ENCODE results near the gene USB1. TPM values are rescaled to one million over a fixed set of nuclear protein-coding genes. Genes with fewer than 3 reads are reported as not detected.

USB1 gene
- total and polyA plus RNA-seq, 11 donors, result 20.3 to 61.9 (median 34.4) TPM

DNA sequence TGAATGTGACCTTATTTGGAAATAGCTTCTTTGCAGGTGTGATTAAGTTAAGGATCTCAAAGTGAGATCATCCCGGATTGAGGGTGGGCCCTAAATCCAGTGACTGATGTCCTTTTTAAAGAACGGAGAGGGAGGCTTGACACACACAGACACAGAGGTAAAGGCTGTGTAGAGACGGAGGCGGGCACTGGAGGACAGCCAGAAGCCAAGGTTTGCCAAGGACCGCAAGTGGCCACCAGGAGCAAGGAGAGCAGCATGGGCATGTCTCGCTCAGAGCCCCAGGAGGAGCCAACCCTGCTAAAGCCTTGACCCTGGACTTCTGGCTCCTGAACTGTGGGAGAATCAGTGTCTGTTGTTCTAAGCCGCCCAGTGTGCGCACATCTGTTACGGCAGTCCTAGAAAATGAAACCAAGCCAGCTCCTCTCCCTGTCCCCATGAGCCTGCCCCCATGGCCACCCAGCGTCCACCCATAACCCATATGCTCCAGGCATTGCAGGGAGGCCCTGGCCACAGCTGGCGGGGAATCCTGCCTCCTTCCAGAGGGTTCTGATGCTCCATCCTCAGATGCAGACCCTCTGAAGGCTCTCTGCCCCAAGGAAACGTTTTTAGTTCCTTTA lies 45.5 kb upstream of the USB1 start:
- Histone ChIP-seq H3K4me3 (no peak overlapping the region), H3K9me3 (no peaks in the 10 kb centered on the region), H3K36me3 (no peaks in the 10 kb centered on the region), H3K4me1 (no peaks in the 10 kb centered on the region), H3K27ac (no peak overlapping the region), H3K27me3 (no peaks in the 10 kb centered on the region)
- ATAC-seq (peak in 3 of 4 donors; percentile 31 to 64 (median 41)), DNase-seq (peak in 2 of 5 donors; percentile 42 to 43)
- intact Hi-C loops (cut with DNase I), result no loop called here
- TF ChIP-seq, protein P1, sequence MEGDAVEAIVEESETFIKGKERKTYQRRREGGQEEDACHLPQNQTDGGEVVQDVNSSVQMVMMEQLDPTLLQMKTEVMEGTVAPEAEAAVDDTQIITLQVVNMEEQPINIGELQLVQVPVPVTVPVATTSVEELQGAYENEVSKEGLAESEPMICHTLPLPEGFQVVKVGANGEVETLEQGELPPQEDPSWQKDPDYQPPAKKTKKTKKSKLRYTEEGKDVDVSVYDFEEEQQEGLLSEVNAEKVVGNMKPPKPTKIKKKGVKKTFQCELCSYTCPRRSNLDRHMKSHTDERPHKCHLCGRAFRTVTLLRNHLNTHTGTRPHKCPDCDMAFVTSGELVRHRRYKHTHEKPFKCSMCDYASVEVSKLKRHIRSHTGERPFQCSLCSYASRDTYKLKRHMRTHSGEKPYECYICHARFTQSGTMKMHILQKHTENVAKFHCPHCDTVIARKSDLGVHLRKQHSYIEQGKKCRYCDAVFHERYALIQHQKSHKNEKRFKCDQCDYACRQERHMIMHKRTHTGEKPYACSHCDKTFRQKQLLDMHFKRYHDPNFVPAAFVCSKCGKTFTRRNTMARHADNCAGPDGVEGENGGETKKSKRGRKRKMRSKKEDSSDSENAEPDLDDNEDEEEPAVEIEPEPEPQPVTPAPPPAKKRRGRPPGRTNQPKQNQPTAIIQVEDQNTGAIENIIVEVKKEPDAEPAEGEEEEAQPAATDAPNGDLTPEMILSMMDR (IDR thresholded peaks at IDR 0.05), result peak in 1 of 12 donors; percentile 10
- no peak for TF ChIP-seq POLR2A (IDR thresholded peaks at IDR 0.05)
- 61 to 72% (median 66%) methylated on average over 9 to 12 of the region's 12 CpGs for WGBS, 4 donors

DNA sequence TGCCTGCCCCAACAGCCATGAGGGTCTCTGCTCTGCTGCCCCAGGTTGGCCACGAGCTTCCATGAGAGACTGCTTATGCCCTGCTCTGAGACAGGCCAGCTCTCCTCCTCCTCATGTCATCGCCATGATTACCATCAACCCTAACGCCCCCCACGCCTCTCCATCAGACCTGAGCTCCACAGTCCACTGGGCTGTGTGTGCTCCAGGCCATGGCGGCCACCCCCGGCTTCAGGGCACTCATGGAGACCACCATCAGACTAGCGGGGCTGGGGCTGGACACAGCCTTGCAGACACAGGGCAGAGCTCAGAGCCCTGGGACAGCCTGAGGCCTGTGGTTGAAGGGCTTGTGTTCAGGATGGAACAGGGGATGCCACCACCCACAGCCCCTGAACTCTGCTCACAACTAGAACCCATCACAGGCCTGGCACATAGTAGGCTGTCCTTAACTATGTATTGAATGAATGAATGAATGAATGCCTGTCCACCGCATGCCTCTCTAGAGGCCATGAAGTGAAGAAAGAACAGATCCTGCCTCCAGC lies 44.9 kb upstream of the USB1 start:
- TF ChIP-seq, protein P1 (IDR thresholded peaks at IDR 0.05), result no peak
- no peak for TF ChIP-seq POLR2A (IDR thresholded peaks at IDR 0.05)
- Histone ChIP-seq H3K36me3 (no peaks in the 10 kb centered on the region), H3K27me3 (no peaks in the 10 kb centered on the region), H3K4me3 (no peak overlapping the region), H3K27ac (no peak overlapping the region), H3K9me3 (no peaks in the 10 kb centered on the region), H3K4me1 (no peaks in the 10 kb centered on the region)
- intact Hi-C loops (cut with DNase I), result no loop called here
- 81 to 90% (median 85%) methylated on average over 7 to 8 of the region's 8 CpGs for WGBS, 4 donors
- no peak for DNase-seq
- no peak for ATAC-seq

DNA sequence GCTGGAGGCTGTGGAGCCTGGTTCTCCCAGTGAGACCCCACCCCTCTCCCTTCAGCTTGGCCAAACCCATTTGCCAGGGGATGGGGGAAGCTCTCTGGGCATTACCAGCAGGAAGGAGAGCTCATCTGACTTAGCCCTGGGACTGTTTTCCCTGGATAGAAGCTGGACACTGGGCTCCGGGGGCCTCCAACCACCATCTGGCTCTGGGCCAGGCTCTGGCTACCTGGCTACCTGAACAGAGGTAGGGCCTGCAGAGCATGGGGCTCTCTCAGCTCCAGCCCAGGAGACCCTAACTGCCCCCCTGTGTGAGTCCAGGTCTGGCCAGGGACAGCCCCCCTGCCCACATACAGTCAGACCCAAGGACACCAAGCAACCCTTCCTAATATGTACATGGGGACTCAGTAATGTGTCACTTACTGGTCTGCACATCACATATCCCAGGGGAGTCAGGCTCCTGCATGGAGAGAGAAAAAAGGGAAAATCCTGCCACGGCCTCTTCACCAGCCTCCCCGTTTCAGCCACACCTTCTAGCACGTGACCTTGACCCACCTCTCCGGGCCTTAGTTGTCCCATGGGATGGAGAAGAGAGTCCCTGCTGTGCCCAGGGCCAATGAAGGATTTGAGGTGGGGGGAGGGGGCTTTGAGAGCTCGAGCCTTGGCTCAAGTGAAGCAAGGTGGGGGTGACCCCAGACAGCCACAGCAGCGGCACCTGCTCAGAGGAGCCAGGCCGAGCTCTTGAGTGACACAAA lies 44.1 kb upstream of the USB1 start:
- DNase-seq (no peak), ATAC-seq (no peak)
- WGBS, 4 donors, result 57 to 80% (median 66%) methylated on average over 5 to 8 of the region's 8 CpGs
- Histone ChIP-seq H3K4me1 (no peaks in the 10 kb centered on the region), H3K27ac (no peak overlapping the region), H3K9me3 (no peaks in the 10 kb centered on the region), H3K36me3 (no peaks in the 10 kb centered on the region), H3K4me3 (no peak overlapping the region), H3K27me3 (no peaks in the 10 kb centered on the region)
- TF ChIP-seq, protein P1 (IDR thresholded peaks at IDR 0.05), result no peak
- TF ChIP-seq POLR2A (IDR thresholded peaks at IDR 0.05), result no peak
- intact Hi-C loops (cut with DNase I), result no loop called here

- DNase-seq (no peak), ATAC-seq (no peak)
- WGBS, 4 donors, result 77 to 89% (median 81%) methylated on average over 5 to 8 of the region's 8 CpGs
- intact Hi-C loops (cut with DNase I), result no loop called here
- no peaks in the 10 kb centered on the region for H3K27me3 ChIP-seq
- H3K27ac ChIP-seq, result no peak overlapping the region
- no peaks in the 10 kb centered on the region for H3K4me1 ChIP-seq
- H3K9me3 ChIP-seq, result no peaks in the 10 kb centered on the region
- no peak overlapping the region for H3K4me3 ChIP-seq
- no peak for TF ChIP-seq POLR2A (IDR thresholded peaks at IDR 0.05)
- TF ChIP-seq, protein P1 (IDR thresholded peaks at IDR 0.05), result no peak
- H3K36me3 ChIP-seq, result no peaks in the 10 kb centered on the region
Measured at GRCh38 chr16:57957673-57958392, 43.4 kb upstream of the USB1 start.

Measured in heart left ventricle (tissue), 16 donors.